Measurements from ENCODE around the gene CCS.
"Not testable (repeated sequence)": the region's sequence is repeated elsewhere in the genome, so short reads cannot be mapped to it uniquely, and the experiment has no call there.

The CCS gene

DNA sequence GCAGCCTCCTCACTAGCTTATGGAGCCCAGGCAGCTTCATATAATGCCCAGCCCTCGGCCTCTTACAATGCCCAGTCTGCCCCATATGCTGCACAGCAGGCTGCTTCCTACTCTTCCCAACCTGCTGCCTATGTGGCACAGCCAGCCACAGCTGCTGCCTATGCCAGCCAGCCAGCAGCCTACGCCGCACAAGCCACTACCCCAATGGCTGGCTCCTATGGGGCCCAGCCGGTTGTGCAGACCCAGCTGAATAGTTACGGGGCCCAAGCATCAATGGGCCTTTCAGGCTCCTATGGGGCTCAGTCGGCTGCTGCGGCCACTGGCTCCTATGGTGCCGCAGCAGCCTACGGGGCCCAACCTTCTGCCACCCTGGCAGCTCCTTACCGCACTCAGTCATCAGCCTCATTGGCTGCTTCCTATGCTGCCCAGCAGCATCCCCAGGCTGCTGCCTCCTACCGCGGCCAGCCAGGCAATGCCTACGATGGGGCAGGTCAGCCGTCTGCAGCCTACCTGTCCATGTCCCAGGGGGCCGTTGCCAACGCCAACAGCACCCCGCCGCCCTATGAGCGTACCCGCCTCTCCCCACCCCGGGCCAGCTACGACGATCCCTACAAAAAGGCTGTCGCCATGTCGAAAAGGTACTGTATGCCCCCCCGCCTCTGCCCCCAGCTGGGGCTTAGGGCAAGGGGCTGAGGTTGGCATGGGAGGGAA is 32.2 kb downstream of the CCS start:
- no peak for DNase-seq

DNA sequence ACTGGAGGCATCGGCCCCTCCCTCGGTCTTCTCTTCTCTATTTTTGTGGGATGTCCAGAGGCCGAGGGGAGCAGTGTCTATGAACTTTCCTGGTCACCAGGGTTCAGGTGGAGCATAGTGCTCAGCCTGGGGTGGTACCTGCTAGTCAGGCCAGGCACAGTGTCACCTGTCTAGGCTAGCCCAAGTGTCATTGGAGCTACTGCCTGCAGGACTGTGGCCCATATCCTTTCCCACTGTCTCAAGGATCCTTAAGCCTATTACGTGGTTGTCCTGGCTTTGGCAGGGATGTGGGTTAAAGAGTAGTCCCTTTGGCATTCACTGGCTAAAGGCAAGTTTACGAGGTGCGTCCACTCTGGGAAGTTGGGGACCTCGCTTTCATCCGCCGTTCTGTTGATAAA is 32.8 kb downstream of the CCS start:
- DNase-seq, result no peak

DNA sequence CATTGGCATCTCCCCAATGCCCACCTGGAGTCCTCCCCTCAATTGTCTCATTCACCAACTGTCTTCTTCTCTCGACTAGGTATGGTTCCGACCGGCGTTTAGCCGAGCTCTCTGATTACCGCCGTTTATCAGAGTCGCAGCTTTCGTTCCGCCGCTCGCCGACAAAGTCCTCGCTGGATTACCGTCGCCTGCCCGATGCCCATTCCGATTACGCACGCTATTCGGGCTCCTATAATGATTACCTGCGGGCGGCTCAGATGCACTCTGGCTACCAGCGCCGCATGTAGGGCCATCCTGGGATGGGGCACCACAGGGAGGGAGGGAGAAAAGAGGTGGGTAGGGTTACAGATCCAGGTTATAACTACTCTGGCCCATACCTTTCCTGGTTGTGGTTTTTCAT is 33.4 kb downstream of the CCS start:
- no peak for DNase-seq

DNA sequence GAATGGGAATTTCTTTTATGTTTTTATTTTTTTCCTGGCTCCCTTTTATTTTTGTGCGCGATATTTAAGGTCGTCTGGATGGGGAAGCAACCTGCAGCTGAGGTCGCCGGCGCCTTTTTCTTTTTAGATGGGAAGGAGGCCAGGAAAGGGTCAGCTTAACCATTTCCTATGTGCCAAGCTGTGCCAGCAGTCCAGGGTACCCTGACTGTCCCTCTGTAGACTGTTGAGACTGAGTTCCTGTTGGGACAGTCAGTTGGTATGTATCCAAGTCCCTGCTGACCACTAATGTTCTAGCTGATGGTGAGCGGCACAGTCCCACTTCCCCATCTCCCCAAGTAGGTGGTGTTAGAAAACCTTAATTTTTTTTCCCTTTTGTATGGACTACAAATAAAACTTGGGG is 33.9 kb downstream of the CCS start:
- peak in 1 of 56 donors; percentile 12 for DNase-seq

DNA sequence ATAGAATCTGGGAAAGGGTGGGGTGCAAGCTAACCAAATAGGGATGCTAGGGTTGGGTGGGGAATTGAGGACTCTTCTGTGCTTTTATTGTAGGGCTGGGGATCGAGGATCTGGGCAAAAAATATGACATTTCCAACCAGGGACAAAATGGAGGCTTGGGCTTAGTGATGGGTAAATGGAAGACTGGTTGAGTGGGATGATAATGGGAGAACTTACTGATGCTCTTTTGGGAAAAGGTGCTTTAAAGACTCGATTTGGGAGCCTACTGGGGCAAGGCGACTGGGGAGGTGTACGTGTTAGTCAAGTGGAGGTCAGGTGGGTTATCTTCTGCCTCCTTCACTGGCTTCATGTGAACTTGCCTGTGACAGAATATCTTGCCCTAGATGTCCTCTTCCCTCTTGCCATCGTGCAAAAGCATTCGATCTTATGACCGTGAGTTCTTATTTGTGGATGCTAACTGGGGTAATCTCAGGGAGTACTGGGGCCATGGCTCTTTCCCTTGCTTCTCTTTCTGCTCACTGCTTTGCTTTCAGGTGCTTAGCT is 35.1 kb downstream of the CCS start:
- no peak for DNase-seq

DNA sequence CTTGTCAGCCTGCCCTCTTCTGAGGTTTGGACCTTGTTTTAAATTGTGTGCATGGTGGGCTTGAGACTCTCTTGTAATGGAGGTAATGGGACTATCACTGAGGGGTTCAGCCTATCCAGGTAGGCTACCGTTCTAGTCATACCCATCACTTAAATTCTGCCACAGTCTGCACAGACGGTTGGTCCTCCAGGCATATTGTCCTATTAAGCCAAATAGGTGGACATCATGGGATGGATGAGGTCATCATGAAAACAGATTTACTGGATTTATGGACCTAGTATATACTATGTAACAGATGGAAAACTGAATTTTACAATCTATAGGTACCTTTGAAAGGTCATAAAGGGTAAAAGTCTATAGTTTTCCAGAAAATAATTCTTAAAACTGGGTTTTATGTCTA is 36.4 kb downstream of the CCS start:
- no peak for DNase-seq

DNA sequence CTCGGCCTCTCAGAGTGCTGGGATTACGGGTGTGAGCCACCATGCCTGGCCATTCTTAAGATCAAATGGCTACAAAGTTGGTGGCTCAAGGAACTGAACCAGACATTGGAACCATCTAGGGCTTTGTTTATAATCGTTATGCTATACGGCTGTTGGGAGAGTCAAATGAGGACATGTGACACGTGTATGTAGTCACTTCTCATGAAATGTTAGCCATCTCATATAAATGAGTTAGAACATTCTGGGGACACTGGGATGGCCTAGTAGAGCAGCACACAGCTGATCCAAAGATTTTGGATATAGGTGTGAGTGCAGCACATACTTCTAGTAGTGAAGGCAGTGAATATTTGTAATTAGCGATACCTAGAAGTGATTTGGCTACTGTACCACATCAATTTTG is 38.9 kb downstream of the CCS start:
- no peak for DNase-seq

DNA sequence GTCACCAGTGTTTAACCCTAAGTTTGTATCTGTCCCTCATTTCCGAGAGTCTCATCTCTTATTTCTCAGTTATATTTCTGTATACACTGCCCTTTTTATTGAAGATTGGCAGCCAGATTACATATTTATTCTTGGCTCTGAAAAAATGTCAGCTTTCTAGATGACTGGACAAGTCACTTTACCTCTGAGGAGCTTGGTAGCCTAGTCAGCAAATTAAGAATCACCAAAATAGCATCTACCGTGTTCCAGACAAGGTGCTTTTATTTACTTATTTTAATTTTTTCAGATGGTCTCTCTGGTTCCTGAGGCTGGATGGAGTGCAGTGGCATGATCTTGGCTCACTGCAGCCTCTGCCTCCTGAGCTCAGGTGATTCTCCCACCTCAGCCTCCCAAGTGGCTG is 40.0 kb downstream of the CCS start:
- no peak for DNase-seq

DNA sequence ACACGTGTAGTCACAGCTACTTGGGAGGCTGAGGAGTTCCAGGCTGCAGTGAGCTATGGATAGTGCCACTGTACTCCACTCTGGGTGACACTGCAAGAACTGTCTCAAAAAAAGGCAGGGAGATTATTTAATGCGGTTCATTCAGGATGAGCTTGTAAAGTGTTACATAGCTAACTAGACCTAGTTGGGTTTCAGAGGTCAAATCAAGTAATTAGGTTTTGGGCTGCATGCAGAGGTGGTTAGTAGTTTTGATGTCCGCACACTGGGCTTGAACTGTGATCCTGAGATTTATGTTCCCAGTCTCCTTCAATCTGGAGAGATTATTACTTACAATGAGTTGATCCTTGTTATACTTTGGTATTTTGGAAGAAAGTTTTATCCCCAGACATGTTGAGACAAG is 43.4 kb downstream of the CCS start:
- DNase-seq, result no peak

DNA sequence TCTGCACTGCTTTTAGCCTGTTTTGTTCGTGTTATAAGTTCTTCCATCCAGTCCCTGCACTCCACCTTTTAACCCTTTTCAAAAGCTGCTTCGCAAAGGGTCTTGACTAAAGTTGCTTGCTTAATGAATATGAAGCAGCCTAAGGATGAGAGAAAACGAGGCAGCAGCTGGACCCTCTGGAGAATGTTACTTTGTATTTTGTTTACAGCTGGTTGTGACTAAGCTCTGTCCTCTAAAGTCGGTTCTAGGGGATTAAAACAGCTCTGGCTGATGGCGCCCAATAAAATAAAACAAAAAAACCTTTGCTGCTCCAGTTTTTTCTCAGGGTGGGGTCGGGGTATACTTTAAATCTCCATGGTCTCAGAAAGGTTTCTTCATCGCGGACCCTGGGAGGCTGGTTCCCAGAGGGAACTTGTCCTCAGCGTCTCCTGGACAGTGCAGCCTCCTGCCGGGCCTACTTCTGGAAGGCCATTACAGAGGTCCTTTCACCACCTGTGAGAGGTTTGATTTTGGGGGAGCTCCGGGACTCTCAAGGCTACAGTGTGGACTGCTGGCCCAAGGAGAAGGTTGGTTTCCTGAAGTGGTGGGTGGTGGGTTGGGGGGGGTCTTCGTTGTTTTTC is 44.7 kb downstream of the CCS start:
- DNase-seq, result no peak

DNA sequence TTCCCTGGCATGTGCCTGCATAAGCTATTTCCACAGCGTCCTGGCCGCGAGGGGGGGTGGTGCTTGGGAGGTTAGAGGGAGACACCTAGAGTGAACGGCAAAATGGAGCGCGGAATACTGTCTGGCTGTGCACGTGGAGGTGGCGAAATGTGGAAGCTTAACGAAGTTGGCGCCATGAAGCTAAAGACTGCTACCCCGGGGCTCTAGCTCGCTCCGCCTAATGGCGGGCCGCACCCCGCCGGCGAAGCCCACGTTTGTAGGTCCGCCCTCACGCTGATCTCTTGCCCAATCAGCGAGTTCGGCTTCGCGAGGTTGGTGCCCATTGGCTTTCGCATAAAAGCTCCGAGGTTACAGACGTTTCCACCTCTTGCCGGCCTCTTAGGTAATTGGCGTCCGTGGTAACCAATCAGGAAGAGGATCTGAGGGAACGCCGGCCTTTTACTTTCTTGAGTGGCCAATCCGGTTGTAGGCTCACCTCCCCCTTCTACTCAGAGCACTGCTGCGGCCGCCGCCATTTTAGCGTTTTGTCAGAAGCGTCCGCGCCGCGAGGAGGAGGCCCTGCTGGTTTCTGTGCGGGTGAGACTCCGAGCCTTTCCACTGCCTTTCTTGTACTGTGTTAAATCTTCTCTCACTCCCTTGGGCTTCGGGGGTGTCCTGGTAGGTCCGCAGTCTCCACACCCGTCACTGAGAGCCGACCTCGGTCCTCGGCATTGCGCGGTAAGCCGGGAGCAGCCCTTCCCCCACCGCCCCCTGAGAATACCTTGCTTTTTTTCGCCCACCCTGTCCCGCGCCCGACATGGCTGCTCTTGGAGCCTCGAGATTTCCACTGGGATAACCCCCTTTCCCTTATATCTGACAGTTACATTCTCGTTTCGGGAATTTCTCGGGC is 45.4 kb downstream of the CCS start, which contains the start of gene RBM4:
Gene RBM4, plus strand, starts transcription at position 527 of the 889 bp plus-strand sequence. CDS start 1,009 bp downstream, outside the sequence.
- DNase-seq, result peak; percentile 86 to 100 (median 98)

DNA sequence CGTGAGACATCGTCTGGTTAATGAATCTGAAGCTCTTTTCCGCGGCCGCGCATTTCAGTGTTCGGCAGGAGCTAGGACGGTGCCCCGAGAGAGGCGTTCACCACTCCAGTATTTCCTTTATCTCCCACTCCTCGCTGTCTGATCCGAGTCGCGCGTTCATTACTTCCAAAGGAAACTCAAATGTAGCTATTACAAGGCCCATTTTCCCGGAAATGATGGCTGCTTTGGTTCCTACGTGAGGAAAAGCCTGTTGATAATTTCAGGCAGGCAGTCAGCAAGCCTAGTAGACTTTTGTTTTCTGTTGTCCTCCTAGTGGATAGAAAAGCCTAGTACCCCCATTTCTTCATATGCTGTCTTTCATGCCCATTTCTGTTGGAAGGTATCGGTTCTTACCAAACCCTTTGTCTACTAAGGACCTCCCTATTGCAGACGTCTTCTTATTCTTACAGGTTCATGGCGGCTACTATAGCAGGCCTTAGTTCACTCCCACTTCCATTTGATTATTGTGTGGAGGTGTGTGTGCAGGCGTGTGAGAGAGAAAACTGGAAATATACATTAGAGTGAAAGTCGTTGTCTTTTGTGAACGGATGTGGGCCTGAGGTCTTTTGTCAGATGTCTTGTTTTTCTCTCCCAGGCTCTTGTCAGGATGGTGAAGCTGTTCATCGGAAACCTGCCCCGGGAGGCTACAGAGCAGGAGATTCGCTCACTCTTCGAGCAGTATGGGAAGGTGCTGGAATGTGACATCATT is 46.3 kb downstream of the CCS start:
- DNase-seq, result peak in 9 of 56 donors; percentile 36 to 70 (median 53)

DNA sequence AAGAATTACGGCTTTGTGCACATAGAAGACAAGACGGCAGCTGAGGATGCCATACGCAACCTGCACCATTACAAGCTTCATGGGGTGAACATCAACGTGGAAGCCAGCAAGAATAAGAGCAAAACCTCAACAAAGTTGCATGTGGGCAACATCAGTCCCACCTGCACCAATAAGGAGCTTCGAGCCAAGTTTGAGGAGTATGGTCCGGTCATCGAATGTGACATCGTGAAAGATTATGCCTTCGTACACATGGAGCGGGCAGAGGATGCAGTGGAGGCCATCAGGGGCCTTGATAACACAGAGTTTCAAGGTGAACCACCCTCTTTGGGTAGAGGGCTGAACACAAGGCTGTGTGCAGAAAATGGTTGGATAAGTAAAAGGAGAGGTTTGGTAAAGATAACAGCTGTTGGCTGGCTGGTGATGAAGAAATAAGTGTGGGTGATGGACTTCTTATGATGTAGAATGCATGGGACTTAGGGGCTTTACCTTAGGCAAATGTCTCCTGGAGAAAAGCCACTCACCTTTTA is 46.9 kb downstream of the CCS start:
- not testable (repeated sequence) for DNase-seq

DNA sequence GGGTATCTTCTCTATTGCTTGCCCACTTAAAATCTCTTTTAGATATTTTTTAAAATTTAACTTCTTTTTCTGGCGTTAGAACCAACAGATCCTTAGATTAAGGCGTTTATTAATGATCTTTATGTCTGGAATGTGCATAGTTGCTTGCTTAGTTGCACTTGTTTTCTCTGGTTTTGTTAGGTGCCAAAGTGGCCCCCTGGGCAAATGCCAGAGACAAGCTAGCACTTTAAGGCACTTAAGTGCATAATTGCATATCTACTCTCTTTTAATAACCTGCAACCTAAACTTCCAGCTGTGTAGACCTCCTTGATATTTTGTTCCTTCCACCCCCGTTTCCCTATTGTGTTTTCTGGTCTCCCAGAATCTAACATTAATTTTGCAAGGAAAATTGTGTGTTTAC is 48.8 kb downstream of the CCS start:
- DNase-seq, result no peak

DNA sequence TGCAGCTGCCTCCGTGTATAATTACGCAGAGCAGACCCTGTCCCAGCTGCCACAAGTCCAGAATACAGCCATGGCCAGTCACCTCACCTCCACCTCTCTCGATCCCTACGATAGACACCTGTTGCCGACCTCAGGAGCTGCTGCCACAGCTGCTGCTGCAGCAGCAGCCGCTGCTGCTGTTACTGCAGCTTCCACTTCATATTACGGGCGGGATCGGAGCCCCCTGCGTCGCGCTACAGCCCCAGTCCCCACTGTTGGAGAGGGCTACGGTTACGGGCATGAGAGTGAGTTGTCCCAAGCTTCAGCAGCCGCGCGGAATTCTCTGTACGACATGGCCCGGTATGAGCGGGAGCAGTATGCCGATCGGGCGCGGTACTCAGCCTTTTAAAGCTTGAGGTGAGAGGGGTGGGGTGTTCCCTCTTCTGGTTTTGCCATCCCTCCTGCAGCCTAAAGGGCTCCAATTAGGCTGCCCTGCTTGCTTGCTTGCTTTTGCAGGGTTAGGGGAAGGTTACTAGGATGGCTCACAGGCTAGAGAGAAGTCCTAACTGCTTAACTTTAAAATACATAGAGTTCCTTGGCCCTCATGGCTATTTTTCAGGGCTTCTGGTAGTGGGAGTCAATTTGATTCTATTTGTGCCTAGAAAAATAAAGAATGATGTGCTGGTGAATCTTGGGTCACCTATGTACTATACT is 50.9 kb downstream of the CCS start:
- DNase-seq, result no peak

DNA sequence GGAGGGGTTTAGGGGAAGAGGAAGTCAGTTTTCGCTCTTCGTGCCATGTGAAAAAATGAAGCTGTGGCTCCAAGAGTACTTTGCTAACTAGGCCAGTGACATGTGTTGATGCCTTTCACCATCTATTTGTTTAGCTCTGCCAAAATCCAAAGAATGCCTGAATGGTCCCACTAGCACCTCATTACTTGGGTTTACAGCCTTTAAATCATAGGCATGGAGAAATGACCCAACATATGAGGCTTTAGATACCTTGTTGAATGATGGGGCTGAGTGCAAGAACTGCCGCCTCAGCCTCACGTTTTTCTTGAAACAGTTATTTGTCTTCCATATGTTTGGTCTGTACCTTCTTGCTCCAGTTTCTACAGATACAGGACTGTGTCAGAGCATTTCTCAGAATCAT is 53.8 kb downstream of the CCS start:
- no peak for DNase-seq

DNA sequence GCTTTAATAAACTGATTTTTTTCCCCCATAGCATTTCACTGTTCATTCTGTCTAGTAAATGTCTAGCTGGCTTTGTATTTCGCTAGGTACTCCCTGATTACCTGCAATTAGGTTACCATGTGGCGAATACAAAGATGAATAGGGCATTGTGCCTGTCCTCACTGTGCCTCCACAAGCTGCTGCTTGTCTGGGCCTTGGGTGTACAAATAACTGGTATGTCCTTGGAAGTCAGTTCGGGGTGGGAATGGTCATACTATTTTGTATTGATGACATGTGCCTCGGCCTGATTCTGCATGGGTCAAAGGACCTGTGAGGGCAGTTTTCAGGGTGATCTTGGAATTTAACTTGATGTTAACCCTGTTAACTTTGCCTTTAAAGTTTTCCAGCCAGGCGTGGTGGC is 56.9 kb downstream of the CCS start:
- no peak for DNase-seq

DNA sequence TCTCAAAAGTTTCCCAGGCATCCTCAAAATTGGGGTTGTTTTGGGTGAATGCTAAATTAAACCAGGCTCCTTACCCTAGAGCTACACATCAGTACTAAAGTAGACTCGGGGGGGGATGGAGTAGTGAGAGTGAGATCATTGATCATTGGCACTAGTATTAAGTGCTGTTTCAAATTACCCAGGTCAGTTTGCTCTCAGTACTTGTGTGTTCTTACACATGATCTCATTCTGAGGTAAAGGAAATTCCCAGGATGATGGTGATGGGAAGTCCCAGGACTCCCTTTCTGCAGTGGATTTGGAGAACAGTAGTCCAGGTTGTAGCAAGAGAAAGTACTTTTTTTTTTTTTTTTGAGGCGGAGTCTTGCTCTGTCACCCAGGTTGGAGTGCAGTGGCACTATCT is 58.0 kb downstream of the CCS start:
- no peak for DNase-seq

DNA sequence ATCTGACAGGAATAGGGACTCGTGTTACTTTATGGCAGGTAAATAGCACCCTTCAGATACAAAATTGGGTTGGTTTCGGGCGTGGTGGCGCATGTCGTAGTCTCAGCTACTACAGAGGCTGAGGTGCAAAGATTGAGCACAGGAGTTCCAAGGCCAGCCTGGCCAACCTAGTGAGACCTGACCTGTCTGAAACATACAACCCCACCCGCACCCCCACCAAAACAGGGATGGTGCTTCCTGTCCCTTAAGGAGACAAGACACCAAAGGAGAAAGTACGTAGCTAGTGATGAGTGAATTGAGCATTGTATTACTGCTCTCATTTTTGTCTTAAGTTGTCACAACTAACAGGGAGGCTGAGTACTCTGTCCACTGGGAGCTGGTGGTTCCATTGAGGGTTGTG is 59.7 kb downstream of the CCS start:
- DNase-seq, result peak in 1 of 56 donors; percentile 17

DNA sequence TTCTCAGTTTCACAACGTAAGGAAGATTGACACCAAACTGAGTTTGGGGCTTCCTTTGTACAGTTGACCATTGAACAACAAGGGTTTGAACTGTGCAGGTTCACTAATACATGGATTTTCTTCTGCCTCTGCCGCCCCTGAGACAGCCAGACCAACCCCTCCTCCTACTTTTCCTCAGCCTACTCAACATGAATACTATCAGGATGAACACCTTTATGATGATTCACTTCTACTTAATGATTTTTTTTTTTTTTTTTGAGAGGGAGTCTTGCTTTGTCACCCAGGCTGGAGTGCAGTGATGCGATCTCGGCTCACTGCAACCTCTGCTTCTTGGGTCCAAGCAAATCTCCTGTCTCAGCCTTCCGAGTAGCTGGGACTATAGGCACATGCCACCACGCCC is 60.1 kb downstream of the CCS start:
- DNase-seq, result peak in 1 of 56 donors; percentile 6

All from nucleus accumbens (tissue), 56 donors.